Lung (tissue), 12 donors: ENCODE measurements around the gene DOCK2. TPM values are rescaled to one million over a fixed set of nuclear protein-coding genes. Genes with fewer than 3 reads are reported as not detected.

Source experiments
- ATAC-seq: fragments of 200-7000 bp; cut with Tn5 transposase; one replicate; pipeline ENCODE4 v1.9.1; 2020; ENCODE audit warnings: moderate number of reproducible peaks; ENCODE audit not compliant: insufficient read depth, low FRiP score
- DNase-seq, 3 donors: peaks; one replicate each; pipeline ENCODE4 v3.0.0-alpha.2; 2013 to 2017
- H3K27ac ChIP-seq, 2 donors: one replicate each; pipeline ENCODE4 v1.5.1; 2013; ENCODE audit warnings: mild to moderate bottlenecking in 2 of 2, moderate library complexity in 2 of 2, control low read depth in 1 of 2, inconsistent platforms in 1 of 2, low read depth in 1 of 2, low read length in 1 of 2
- H3K27me3 ChIP-seq, 3 donors: one replicate each; pipeline ENCODE4 v1.5.1; 2013; ENCODE audit warnings: low read length in 2 of 3; ENCODE audit not compliant: control insufficient read depth in 3 of 3, insufficient read depth in 3 of 3
- H3K36me3 ChIP-seq, 4 donors: one replicate each; pipeline ENCODE4 v1.5.1; 2013; ENCODE audit warnings: low read length in 4 of 4, mild to moderate bottlenecking in 1 of 4, moderate library complexity in 1 of 4; ENCODE audit not compliant: control insufficient read depth in 4 of 4, insufficient read depth in 4 of 4
- H3K4me1 ChIP-seq, 5 donors: one replicate each; pipeline ENCODE4 v1.5.1; 2013; ENCODE audit warnings: low read length in 5 of 5, mild to moderate bottlenecking in 2 of 5, moderate library complexity in 1 of 5; ENCODE audit not compliant: control insufficient read depth in 5 of 5, insufficient read depth in 5 of 5
- H3K4me3 ChIP-seq: one replicate; pipeline ENCODE4 v1.5.1; 2013; ENCODE audit warnings: mild to moderate bottlenecking, control low read depth, moderate library complexity
- H3K9ac ChIP-seq, 2 donors: one replicate each; pipeline ENCODE4 v1.5.1; 2013; ENCODE audit warnings: low read length in 2 of 2, control low read depth in 1 of 2; ENCODE audit not compliant: insufficient read depth in 1 of 2
- H3K9me3 ChIP-seq, 4 donors: one replicate each; pipeline ENCODE4 v1.5.1; 2013; ENCODE audit warnings: low read length in 3 of 4, mild to moderate bottlenecking in 1 of 4, moderate library complexity in 1 of 4; ENCODE audit not compliant: control insufficient read depth in 4 of 4, insufficient read depth in 3 of 4
- CTCF ChIP-seq: IDR thresholded peaks from 2 replicates; pipeline ENCODE4 v1.5.1; 2012; ENCODE audit warnings: mild to moderate bottlenecking; ENCODE audit errors: control extremely low read depth, extremely low read depth
- WGBS, 2 donors: extraction: QIAGEN DNeasy Blood & Tissue Kit; methylation state at CpG; one replicate each; pipeline ENCODE4 v1.1.7; 2013; 5-methylcytosine and 5-hydroxymethylcytosine counted together
- polyA plus RNA-seq, 2 donors: library from polyadenylated mRNA; stranded (reverse); fragments of 200-250 nt; gene quantifications; one replicate each; pipeline ENCODE4 v1.2.1, GENCODE V29; 2013
- total RNA-seq, 2 donors: library from RNA; depleted of rRNA in 1 of 2; stranded (reverse); fragments of >200 nt in 1 of 2; gene quantifications; one replicate each; pipeline ENCODE4 v1.2.1, GENCODE V29; 2014 to 2021
- donor health status: control.
- donor health status: control.
- donor health status: Bipolar disorder and iron deficiency.
- donor health status: healthy.
- donor health status: DM: yes; HTN: yes; CAD: no.

Gene DOCK2
- total and polyA plus RNA-seq, 4 donors, result 9.6 to 66.6 (median 43.4) TPM

- 50 to 75% methylated on average over 4 of the region's 4 CpGs for WGBS, 2 donors
These were observed 31.7 kb downstream of the DOCK2 start for GRCh38 chr5:169668732-169669131.

GRCh38 chr5:169670769-169671525, 33.9 kb downstream of the DOCK2 start:
- TF ChIP-seq CTCF, result no peak
- WGBS, 2 donors, result 82 to 86% methylated on average over 6 of the region's 6 CpGs
- peaks cover 0 to 4% (median 0%) of the 10 kb centered on the region in 3 donors for H3K27me3 ChIP-seq
- no peak overlapping the region for H3K9ac ChIP-seq
- no peak overlapping the region for H3K4me3 ChIP-seq
- peaks cover 0 to 12% (median 0%) of the 10 kb centered on the region in 5 donors for H3K4me1 ChIP-seq
- no peak overlapping the region for H3K27ac ChIP-seq
- DNase-seq, result no peak
- peaks cover 0 to 3% (median 0%) of the 10 kb centered on the region in 4 donors for H3K36me3 ChIP-seq
- peaks cover 0 to 2% (median 0%) of the 10 kb centered on the region in 4 donors for H3K9me3 ChIP-seq
- ATAC-seq, result no peak

More at GRCh38 chr5:169668732-169669131, 31.7 kb downstream of the DOCK2 start:
- Histone ChIP-seq H3K36me3 (no peaks in the 10 kb centered on the region), H3K27me3 (peaks cover 0 to 4% (median 0%) of the 10 kb centered on the region in 3 donors), H3K9ac (no peak overlapping the region), H3K9me3 (no peaks in the 10 kb centered on the region), H3K4me1 (peaks cover 0 to 12% (median 0%) of the 10 kb centered on the region in 5 donors), H3K27ac (no peak overlapping the region), H3K4me3 (no peak overlapping the region)
- DNase-seq, result peak; percentile 34 to 55 (median 48)
- ATAC-seq, result no peak
- no peak for TF ChIP-seq CTCF

GRCh38 chr5:169682026-169682425, 45.0 kb downstream of the DOCK2 start:
- DNase-seq, result no peak
- 89 to 98% methylated on average over 2 of the region's 2 CpGs for WGBS, 2 donors
- no peak overlapping the region for H3K27ac ChIP-seq
- peaks cover 0 to 5% (median 0%) of the 10 kb centered on the region in 4 donors for H3K36me3 ChIP-seq
- no peak for TF ChIP-seq CTCF
- H3K4me1 ChIP-seq, result no peaks in the 10 kb centered on the region
- ATAC-seq, result no peak
- peaks cover 0 to 2% (median 0%) of the 10 kb centered on the region in 3 donors for H3K27me3 ChIP-seq
- H3K4me3 ChIP-seq, result no peak overlapping the region
- no peak overlapping the region for H3K9ac ChIP-seq
- peaks cover 0 to 4% (median 0%) of the 10 kb centered on the region in 4 donors for H3K9me3 ChIP-seq
